A673 (cell line): ENCODE results near the gene TPD52L2. TPM values are rescaled to one million over a fixed set of nuclear protein-coding genes. Genes with fewer than 3 reads are reported as not detected.
"Not testable (repeated sequence)": the region's sequence is repeated elsewhere in the genome, so short reads cannot be mapped to it uniquely, and the experiment has no call there.

Experiments used
- BruUV-seq: library from RNA; stranded (reverse); fragments of 400-500 nt; replicated peaks from 2 replicates; lab custom pipeline; 2021; lab: Mats Ljungman, UMichigan
- CTCF ChIA-PET: fragments of 300-600 bp; sonication (Branson Sonifier 250); formaldehyde crosslinking; loops from one replicate; lab custom pipeline; 2022; ENCODE audit warnings: antibody characterized with exemption; lab: Charles Lee
- POLR2A ChIA-PET: fragments of 300-600 bp; sonication (Branson Sonifier 250); formaldehyde crosslinking; loops from one replicate; lab custom pipeline; 2022; ENCODE audit warnings: antibody characterized with exemption; ENCODE audit not compliant: low non-redundant PET; lab: Charles Lee
- DNase-seq: peaks from one replicate; pipeline ENCODE4 v3.0.0-alpha.2; 2015; ENCODE audit warnings: low spot score
- H3K27ac ChIP-seq: fragments of 200-600 bp; sonication (generic); 2 replicates; pipeline ENCODE4 v1.5.1; 2016; ENCODE audit warnings: mixed run types, low read depth, mild to moderate bottlenecking, mixed read lengths, antibody characterized with exemption, low read length; ENCODE audit not compliant: poor library complexity, severe bottlenecking
- H3K27me3 ChIP-seq: fragments of 200-600 bp; sonication (generic); replicated peaks from 2 replicates; pipeline ENCODE4 v1.6.1; 2017; ENCODE audit warnings: mixed run types, low read depth, mild to moderate bottlenecking, mixed read lengths, antibody characterized with exemption, low read length; ENCODE audit not compliant: insufficient read depth, poor library complexity
- H3K36me3 ChIP-seq: fragments of 200-600 bp; sonication (generic); 2 replicates; pipeline ENCODE4 v1.6.1; 2016; ENCODE audit warnings: mixed run types, mild to moderate bottlenecking, mixed read lengths, antibody characterized with exemption, low read length; ENCODE audit not compliant: insufficient read depth, poor library complexity, severe bottlenecking
- H3K4me1 ChIP-seq: fragments of 200-600 bp; sonication (generic); 2 replicates; pipeline ENCODE4 v1.6.1; 2017; ENCODE audit warnings: mixed run types, mild to moderate bottlenecking, mixed read lengths, antibody characterized with exemption, low read length; ENCODE audit not compliant: insufficient read depth, poor library complexity, severe bottlenecking
- H3K4me3 ChIP-seq: fragments of 200-600 bp; sonication (generic); 2 replicates; pipeline ENCODE4 v1.5.1; 2016; ENCODE audit warnings: low read depth, mixed run types, mild to moderate bottlenecking, mixed read lengths, low read length; ENCODE audit not compliant: poor library complexity, severe bottlenecking
- H3K9me3 ChIP-seq: fragments of 200-600 bp; sonication (generic); 2 replicates; pipeline ENCODE4 v1.6.1; 2016; ENCODE audit warnings: mixed run types, low read depth, mild to moderate bottlenecking, mixed read lengths, antibody characterized with exemption, low read length; ENCODE audit not compliant: poor library complexity, severe bottlenecking
- CTCF ChIP-seq: fragments of 300-800, 200-600 bp; sonication (generic); conservative IDR thresholded peaks from 2 replicates; pipeline ENCODE4 v1.5.1; 2017; ENCODE audit warnings: low read depth, mild to moderate bottlenecking, antibody characterized with exemption, low read length, moderate library complexity, mixed read lengths
- EZH2 ChIP-seq: fragments of 200-600 bp; sonication (generic); IDR thresholded peaks from 2 replicates; pipeline ENCODE4 v1.6.1; 2017; ENCODE audit warnings: borderline replicate concordance, low read depth, mild to moderate bottlenecking, mixed read lengths, antibody characterized with exemption, low read length; ENCODE audit not compliant: poor library complexity, severe bottlenecking
- intact Hi-C: fragments of 100-400 bp; cut with micrococcal nuclease; formaldehyde crosslinking; loops from one replicate; pipeline ENCODE4 v1.10.0; 2022; ENCODE audit not compliant: unreplicated experiment
- total RNA-seq: library from RNA; stranded (reverse); gene quantifications from 2 replicates; pipeline ENCODE4 v1.2.3, GENCODE V29; 2021

Gene TPD52L2
- total RNA-seq, 1 experiment from 2014 or later = 89.9 TPM

GRCh38 chr20:63864545-63864977 is 509 bp upstream of the TPD52L2 start:
- POLR2A ChIA-PET = no interaction called here
- no peak for DNase-seq
- peak overlapping the region; percentile 92 for H3K27ac ChIP-seq
- H3K36me3 ChIP-seq = peaks cover 8% of the 10 kb centered on the region
- CTCF ChIA-PET = no interaction called here
- BruUV-seq = TSS peak; percentile 75
- peak overlapping the region; percentile 88 for H3K4me3 ChIP-seq
- H3K9me3 ChIP-seq = no peaks in the 10 kb centered on the region
- intact Hi-C loops = no loop called here
- no peak for TF ChIP-seq CTCF
- TF ChIP-seq EZH2 = no peak
- no peaks in the 10 kb centered on the region for H3K4me1 ChIP-seq
- no peaks in the 10 kb centered on the region for H3K27me3 ChIP-seq

GRCh38 chr20:63867042-63867441 is 2.0 kb downstream of the TPD52L2 start:
- H3K4me3 ChIP-seq, H3K27ac ChIP-seq, intact Hi-C loops, H3K4me1 ChIP-seq, H3K27me3 ChIP-seq, H3K9me3 ChIP-seq, BruUV-seq, DNase-seq: not testable (repeated sequence)
- CTCF ChIA-PET = interaction anchor here (0.7 kb wide), 2 partner anchors 49 to 113 kb away, joined by 4 to 5 read pairs; no protein-coding TSS in a partner anchor
- POLR2A ChIA-PET = interaction anchor here (0.5 to 0.6 kb wide), 2 partner anchors 123 to 343 kb away, joined by 6 to 20 read pairs; no protein-coding TSS in a partner anchor
- peaks cover 19% of the 10 kb centered on the region for H3K36me3 ChIP-seq

GRCh38 chr20:63868264-63868663 is 3.2 kb downstream of the TPD52L2 start:
- no peak for DNase-seq
- Histone ChIP-seq H3K9me3 (no peaks in the 10 kb centered on the region), H3K36me3 (peaks cover 19% of the 10 kb centered on the region), H3K4me1 (no peaks in the 10 kb centered on the region), H3K27me3 (no peaks in the 10 kb centered on the region), H3K27ac (no peak overlapping the region), H3K4me3 (no peak overlapping the region)
- intact Hi-C loops = no loop called here
- ChIA-PET CTCF (no interaction called here), POLR2A (no interaction called here)
- TSS peak; percentile 20 for BruUV-seq
- TF ChIP-seq CTCF (no peak), EZH2 (no peak)

- H3K36me3 ChIP-seq = peaks cover 47% of the 10 kb centered on the region
- POLR2A ChIA-PET = interaction anchor here (0.7 kb wide), 1 partner anchor 35 kb away, joined by 8 read pairs; no protein-coding TSS in a partner anchor
- no peak overlapping the region for H3K4me3 ChIP-seq
- H3K4me1 ChIP-seq = no peaks in the 10 kb centered on the region
- no peak for TF ChIP-seq CTCF
- TF ChIP-seq EZH2 = no peak
- no TSS peak for BruUV-seq
- H3K9me3 ChIP-seq = no peaks in the 10 kb centered on the region
- no peak overlapping the region for H3K27ac ChIP-seq
- H3K27me3 ChIP-seq = no peaks in the 10 kb centered on the region
- intact Hi-C loops = no loop called here
- CTCF ChIA-PET = no interaction called here
- no peak for DNase-seq
These were observed 8.5 kb downstream of the TPD52L2 start for GRCh38 chr20:63873477-63873971.

GRCh38 chr20:63874241-63874640 is 9.2 kb downstream of the TPD52L2 start:
- H3K27me3 ChIP-seq, CTCF ChIA-PET, DNase-seq, H3K27ac ChIP-seq, POLR2A ChIA-PET, intact Hi-C loops, H3K9me3 ChIP-seq, H3K4me1 ChIP-seq, BruUV-seq, H3K4me3 ChIP-seq: not testable (repeated sequence)
- H3K36me3 ChIP-seq = peaks cover 42% of the 10 kb centered on the region
